ENCODE results near the gene IKZF2.

GRCh38 chr2:213159768-213160167, 8.4 kb upstream of the IKZF2 start:
- TF ChIP-seq POLR2AphosphoS5 (IDR thresholded peaks at IDR 0.05; ENCODE audit: low read depth, low read length) (no peak), POLR2A (IDR thresholded peaks at IDR 0.05; ENCODE audit: low read depth, low read length) (no peak), TAF1 (IDR thresholded peaks at IDR 0.05; ENCODE audit: borderline replicate concordance, low read depth, low read length) (no peak)
